HG02943 (cell line): ENCODE measurements around the gene MELTF.

Source experiments
- ATAC-seq: cut with Tn5 transposase; IDR thresholded peaks from one replicate; pipeline ENCODE4 v1.9.1; 2021; ENCODE audit warnings: mild to moderate bottlenecking, low read depth, moderate library complexity; ENCODE audit not compliant: unreplicated experiment

The MELTF gene

DNA sequence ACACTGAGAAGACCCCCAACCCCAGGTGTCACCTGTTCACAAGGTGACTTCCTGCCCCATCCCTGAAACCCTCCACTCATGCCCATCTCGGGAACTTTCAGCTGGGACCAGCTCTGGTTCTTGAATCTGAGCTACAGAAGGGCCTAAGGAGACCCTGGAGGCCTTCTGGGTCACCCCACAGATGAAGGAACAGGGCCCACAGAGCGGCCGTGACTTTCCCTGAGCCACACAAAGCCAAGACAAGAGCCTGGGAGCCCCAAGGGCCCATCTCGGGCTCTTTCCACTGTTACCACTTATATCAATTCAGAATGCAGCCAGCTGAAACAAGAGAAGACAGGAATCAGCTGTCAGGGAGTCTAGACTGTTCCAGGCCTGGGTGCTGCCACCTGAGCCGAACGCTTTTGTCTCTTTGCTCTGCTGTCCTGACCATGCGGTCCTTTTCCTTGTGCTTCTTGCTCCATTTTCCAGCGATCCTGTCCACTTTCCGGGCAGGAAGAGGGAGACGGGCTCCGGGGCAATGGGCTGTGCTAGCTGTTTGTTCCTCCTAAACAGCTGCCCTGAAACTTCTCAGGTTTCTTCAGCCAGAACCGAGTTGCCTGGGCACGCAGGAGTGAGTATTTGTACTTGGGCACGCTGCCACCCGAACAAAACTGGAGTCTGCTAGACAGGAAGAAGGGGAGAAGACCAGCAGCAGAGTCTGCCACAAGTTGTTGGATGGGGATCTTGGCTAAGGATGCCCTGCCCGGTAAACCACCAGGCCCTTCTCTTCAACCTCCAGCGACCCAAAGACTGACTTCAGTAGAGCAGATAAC lies 33.0 kb downstream of the MELTF start:
- ATAC-seq, result no peak

DNA sequence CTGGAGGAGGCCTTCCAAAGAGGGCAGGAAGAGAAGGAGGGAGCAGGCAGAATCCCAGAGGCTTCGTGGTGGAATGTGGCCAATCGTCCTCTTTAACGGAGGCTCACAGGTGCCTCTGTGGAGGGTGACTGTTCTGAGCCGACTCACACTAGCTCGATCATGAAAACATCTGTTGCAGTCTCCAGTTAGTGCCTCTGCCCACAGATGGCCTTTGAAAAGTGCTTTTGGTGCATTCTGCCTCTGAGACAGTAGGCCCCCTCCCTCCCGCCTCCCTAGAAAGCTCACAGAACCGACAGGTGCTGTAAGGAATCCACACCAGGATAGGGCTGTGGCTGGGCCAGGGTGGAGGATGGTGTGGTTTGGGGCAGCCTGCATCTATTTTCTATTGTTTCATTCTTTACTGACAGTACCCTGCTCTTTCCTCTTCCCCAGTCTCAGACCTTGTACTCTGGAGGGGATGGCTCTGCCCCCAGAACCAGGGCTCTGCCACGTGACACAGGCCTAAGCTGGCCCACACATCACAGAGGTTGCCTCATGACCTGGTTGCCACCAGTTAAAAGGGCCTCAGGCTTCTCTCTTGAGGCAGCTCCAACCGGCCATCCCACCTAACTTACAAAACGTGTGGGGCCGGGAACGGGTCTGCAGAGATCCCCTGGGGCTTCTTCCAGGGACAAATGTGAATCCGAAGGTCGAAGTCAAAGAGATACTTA lies 33.8 kb downstream of the MELTF start:
- no peak for ATAC-seq

DNA sequence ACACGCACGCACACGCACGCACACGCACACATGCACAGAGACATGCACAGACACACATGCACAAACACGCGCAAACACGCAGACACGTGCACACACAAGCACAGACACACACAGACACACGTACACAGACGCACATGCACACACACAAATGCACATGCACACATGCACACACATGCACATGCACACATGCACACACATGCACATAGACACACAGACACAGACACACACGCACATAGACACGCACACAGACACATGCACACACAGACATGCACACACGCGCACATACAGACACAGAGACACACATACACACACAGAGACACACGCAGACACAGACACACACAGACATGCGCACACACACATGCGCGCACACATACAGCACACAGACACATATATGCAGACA lies 34.6 kb downstream of the MELTF start:
- no peak for ATAC-seq

DNA sequence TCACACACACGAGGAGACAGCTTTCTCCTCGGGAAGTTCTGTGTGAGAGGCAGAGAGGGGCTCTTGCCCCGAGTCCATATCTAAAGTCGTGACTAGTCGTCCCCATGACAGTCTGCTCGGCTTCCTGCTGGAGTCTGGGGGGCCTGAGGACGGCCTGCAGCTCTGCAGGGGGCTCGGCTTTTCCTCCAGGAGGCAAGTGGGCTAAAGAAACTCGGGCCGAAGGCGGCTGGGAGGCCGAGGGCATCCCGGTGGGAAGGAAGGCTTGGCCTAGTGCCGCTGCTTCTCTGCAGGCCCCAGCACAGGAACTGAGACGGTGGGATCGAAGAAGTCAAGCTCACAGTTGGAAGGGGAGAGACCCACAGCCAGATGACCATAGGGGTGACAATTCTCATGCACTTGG lies 35.6 kb downstream of the MELTF start:
- no peak for ATAC-seq

DNA sequence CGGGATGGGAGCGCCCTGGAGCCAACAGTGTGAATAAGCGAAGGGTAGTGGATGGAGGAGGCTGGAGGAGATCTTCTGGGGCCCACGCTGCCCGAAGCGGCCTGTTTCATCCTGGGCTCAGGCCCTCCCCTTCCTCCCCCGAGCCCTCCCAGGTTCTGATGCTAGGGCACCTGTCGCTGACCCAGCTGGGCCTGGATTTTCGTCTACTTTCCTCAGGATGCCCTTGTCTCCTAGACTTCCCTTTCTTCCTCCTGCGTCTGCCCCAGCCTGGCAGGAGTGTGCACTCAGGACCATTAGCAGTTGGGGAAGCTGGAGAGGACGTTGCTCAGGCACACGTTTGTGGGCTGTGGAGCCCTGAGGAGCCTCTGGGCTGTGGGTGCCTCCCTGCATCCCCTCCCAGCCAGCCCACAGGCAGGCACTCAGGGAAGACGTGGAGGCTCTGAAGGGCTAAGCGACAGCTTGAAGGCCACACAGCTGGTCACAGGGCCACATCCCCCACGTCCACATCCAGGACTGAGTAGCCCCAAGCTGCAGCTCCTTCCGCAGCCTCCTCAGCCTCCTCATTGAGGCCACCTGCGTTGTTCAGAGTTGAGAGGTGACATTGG lies 37.1 kb downstream of the MELTF start:
- no peak for ATAC-seq

DNA sequence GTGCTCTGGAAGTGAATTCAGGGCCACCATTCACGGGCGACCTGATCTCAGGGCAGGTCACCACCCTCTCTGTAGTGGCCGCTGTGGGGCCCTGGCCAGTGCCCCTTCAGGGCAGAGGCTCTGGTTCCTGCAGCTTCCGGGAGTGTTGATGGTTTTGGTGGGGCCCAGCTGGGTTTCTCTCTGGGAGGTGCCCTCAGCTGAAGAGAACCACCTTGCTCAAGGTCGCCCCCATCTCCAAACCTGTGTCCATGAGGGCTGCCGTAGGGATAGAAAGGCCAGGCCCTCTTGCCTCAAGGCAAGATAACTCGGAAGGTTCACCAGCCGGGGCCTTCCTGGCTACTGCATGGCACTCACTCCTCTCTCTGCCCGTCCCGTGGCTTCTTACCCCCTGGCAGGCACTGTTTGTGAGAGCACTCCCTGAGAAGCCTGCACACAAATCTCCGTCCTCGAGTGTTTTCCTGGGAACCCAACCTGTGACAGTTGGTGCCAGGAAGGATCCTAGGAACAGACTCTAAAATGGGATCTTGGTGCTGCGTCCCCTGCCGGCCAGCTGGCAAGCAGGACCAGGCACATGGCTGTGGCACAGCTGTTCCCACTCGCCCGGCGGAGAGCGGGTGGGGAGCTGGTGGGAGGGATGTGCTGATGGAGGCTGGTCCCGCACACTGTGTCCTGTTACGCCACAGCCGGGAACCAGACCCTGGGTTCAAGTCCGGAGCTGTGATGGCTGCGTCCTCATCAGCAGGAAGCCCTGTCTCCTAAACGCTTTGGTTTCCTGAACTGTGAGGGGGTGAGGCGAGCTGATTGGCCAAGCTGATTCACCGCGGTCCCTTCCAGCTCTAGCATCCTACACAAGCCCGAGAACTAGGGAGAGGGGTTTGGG lies 37.8 kb downstream of the MELTF start:
- no peak for ATAC-seq

DNA sequence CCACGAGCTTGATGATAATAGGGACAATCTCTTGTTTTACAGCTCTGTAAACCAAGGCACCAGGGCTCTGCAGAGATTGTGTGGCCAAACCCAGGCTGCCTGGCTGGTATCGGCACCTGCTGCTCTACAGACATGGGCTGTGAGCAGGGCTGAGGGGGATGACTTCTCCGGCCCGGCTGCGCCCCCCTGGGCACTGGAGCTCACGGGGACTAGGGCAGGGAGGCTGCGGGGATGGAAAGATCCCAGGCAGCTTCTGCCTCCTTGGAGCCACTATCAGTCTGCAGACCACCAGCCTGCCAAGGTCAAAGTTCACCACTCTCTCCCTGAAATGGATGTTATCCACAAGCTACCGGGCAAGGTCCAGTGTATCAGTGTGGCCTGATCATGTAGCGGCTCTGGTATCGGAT lies 39.0 kb downstream of the MELTF start:
- ATAC-seq, result no peak

DNA sequence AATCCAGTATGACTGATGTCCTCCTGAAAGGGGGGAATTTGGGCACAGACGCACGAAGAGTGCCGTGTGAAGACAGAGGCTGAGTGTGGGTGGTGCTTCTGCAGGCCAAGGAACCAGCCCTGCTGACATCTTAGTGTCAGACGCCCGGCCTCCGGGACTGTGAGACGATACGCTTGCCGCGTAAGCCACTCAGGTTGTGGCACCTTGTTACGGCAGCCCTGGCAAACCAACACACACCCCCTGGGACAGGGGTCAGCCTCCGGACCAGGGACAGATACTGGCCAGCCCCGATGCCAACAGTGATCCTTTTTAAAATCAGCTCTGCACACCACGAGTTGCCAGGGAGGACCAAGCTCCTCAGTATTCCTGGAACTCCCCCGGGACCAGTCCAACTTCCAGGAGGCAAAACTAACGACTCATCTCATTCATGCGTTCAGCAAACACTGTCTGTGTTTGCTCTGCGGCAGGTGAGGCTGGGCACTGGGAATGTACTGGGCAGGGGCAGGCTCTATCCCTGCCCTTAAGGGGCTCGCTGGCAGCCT lies 39.8 kb downstream of the MELTF start:
- ATAC-seq, result no peak

DNA sequence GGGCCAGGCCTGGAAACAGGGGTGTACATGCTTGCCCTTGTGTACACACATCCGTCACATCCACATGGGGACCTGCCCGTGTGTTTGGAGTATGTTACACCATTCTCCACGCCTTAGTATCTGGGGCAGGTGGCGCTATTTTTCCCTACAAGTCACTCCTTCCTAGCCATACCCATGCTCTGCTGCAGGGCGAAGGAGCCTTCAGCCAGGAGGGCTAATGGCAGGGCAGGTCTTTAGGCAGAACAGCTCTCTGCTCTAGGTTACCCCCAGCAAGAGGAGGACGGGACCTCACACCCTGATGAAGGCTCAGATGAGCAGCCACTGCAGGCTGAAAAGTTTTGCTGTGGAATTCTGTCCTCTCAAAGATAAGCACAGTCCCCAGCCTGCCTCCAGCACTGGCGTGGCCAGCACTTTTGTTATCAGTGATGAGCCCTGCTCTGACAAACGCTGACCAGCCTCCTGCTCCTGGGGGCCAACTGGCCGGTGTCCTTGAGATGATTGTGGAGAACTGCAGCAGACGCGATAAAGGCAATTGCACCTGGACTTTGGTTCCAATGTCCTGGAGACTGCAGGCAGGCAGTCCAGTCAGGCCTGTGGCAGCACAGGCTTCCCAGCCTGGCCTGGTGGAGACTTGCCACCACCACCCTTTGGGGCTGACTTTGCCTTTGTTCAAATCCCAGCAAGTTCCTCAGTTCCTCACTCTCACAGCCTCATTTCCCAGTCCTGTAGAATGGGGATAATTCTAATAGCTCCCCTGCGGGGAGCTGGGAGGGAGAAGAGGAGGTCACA lies 41.2 kb downstream of the MELTF start:
- no peak for ATAC-seq

DNA sequence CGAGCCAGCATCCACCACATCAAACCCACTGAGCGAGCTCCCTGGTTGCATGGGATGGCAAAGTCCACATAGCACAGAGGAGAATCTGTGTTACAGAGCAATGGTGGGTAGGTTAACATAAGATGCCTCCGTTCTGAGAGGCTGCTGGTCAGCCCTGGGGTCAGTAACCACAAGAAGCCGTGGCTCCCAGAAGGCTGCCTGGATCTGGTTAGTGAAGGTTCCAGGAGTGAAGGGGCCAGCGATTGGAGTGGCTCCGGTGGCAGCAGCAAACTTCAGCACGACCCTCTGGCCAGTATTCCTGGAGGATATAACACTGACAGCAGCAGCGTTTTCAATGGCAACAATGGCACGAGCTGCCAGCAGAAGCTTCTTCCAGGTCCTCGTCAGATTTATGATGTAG lies 42.6 kb downstream of the MELTF start:
- no peak for ATAC-seq

DNA sequence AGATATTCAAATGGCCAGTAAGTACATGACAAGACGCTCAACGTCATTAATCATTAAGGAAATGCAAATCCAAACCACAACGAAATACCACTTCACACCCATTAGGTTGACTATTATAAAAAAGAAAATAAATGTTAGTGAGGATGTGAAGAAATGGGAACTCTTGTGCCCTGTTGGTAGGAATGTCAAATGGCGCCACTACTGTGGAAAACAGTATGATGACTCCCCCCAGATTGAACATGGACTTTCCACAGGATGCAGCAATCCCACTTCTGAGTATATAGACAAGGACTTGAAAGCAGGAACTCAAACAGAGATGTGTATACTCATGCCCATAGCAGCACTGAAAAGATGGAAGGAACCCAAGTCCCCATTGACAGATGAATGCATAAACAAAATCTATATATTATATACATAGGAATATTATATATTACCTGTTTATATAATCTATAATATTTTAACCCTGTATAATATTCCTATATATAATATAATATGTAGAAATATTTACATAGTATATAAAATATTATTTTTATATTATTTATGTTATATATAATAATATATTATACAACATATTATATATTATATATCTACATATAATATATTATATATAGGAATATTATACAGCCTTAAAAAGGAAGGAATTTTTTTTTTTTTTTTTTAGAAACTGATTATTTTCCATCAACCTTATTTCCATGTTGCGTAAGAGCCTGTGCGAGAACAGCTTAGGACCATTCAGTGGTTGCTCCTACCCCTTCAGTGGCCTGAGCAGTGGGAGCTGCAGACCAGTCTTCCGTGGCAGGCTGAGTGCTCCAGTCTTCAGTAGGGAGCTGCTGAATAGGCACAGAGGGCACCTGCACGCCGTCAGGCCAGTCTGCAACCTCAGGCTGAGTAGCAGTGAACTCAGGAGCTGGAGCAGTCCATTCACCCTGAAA lies 43.4 kb downstream of the MELTF start:
- ATAC-seq, result no peak

DNA sequence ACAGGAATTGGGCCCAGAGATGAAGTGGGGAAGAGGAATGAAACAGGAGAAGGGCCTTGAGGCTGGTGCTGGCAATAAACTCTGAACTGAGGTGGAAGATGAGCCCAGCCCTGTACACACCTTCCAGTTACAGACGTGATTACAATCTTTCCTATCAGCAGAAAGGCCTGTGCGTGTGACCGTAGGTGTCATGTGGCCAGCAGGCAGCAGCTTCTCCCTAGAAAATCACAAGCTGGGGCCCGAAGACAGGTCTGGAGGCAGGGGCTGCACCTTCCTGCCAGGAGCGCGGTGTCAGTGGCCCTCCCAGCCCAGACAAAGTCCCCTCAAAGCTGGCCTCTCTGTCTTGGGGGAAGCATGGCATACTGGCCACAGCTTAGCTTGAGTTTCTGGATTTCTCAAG lies 44.3 kb downstream of the MELTF start:
- ATAC-seq, result no peak

DNA sequence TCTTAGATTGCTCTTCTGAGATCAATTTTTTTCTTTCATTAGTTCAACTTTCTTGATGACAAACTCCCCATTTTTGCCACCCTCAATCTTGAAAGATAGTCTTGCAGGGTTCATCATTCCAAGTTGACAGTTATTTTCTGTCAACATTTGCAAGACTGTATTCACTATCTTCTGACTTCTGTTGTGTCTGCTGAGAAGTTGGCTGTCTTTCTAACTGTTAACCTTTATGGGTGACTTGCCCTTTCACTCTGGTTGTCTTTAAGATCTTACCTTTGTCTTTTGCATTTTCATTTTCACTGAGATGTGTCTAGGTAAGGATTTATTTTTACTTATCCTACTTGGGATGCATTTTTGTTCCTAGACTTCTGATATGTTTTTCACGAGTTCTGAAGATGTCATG lies 46.4 kb downstream of the MELTF start:
- no peak for ATAC-seq

DNA sequence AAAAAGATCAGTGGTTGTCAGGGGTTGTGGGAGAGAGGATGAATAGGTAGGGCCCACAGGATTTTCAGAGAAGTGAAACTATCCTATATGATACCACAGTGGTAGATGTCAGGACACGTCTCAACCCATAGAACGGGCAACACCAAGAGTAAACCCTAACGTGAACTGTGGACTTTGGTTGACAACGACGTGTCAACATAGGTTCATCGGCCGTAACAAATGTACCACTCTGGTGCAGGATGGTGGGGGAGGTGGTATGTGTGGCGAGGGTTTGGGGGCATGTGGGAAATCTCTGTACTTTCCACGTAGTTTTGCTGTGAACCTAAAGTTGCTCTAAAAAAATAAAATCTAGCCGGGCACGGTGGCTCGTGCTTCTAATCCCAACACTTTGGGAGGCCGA lies 48.0 kb downstream of the MELTF start:
- ATAC-seq, result no peak

DNA sequence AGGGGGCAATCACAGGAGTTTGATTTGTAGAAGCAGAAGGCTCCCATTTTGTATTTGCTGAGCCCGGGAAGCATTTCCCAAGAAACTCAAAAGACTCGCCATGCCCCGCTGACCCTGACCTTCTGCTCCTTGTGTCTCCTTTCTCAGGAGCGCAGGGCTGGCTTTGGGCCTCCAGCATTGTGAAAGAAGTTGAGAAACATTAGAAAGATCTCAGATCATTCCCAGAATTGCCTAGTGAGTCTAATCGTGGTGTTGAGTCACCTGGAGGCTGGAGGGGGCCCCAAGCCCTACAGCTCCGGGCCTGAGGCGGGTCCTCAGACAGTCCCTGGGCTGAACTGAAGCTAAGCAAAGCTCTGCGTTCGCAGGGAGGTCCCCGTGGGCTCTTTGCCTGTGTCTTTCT lies 50.1 kb downstream of the MELTF start:
- ATAC-seq, result no peak

DNA sequence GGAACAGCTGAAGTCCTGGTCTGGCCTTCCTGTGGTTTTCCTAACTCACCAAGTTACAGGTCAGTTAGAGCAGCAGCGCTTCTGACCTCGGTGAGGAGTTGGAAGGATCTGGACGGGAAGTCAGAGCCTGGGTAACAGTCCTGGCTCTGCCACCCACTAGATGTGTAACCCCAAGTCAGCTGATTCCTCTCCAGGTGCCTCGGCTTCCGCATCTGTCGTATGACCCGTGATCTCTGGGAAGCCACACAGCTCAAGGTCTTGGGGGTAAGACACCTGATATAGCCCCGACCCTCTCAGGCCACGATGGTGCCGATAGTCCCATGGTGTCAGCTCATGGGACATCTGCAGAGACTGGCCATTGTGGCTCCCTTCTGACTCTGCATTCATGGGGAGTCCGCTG lies 52.7 kb downstream of the MELTF start:
- no peak for ATAC-seq

DNA sequence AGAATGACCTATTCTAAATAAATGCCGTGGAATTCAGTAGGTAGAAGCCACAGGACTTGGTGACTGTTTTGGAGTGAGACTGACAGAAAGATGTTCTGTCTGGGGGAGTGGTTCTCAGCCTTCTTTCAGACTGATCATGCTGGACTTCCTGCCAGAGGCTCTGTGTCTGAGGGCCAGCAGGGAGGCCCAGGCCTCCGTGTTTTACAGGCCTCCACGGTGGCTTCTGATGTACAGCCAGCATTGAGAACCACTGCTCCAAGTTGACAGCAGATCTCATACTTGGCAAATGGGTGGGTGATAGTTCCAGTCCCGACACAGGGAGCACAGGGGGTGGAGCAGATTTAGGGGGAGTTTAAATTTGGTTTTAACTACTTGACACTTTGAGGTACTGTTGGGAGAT lies 54.3 kb downstream of the MELTF start:
- ATAC-seq, result no peak

DNA sequence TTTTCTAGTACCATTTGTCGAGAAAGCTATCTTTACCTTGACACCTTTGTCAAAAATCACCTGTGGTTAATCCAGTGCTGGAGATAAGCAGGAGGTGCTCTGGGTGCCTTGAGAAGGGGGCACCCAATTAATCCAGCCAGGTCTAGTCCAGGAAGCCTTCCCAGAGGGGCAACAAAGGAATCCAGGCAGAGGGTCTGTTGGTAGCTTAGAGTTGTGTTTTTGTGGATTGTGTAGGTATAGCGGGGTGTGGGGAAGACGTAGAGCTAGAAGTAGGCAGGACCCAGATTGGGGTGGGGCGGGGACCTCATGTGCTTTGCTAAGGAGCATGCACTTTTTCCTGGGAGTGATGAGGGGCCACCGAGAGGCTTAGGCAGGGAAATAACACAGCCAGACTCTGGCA lies 55.0 kb downstream of the MELTF start:
- ATAC-seq, result no peak
